Keratinocyte (primary cell): Measurements from ENCODE around the gene TLCD2. TPM values are rescaled to one million over a fixed set of nuclear protein-coding genes. Genes with fewer than 3 reads are reported as not detected.
"Not testable (repeated sequence)": the region's sequence is repeated elsewhere in the genome, so short reads cannot be mapped to it uniquely, and the experiment has no call there.

Experiments used
- DNase-seq: peaks from one replicate; pipeline ENCODE4 v3.0.0-alpha.2; 2011; ENCODE audit warnings: low read depth, missing footprints, low spot score
- FAIRE-seq: peaks from 2 replicates; lab custom pipeline; 2011; peaks lifted over from hg19 to GRCh38; lab: Jason Lieb, UNC
- H2AFZ ChIP-seq: 2 replicates; pipeline ENCODE4 v1.6.0; 2012; ENCODE audit warnings: low read length, control low read depth, inconsistent platforms; ENCODE audit not compliant: control insufficient read depth
- H3K27ac ChIP-seq: 2 replicates; pipeline ENCODE4 v1.5.1; 2011; ENCODE audit warnings: low read length; ENCODE audit not compliant: control insufficient read depth, insufficient read depth
- H3K27me3 ChIP-seq: 3 replicates; pipeline ENCODE4 v1.6.0; 2011; ENCODE audit warnings: low read length; ENCODE audit not compliant: control insufficient read depth, insufficient read depth; ENCODE audit errors: extremely low read depth
- H3K36me3 ChIP-seq, 2 experiments: 2 replicates in 1 of 2; 3 replicates in 1 of 2; pipeline ENCODE4 v1.5.1; 2011; ENCODE audit warnings: low read length in 2 of 2, mild to moderate bottlenecking in 1 of 2; ENCODE audit not compliant: control insufficient read depth in 2 of 2, insufficient read depth in 2 of 2; ENCODE audit errors: extremely low read depth in 1 of 2
- H3K4me1 ChIP-seq: 3 replicates; pipeline ENCODE4 v1.5.1; 2011; ENCODE audit warnings: low read length; ENCODE audit not compliant: control insufficient read depth, insufficient read depth; ENCODE audit errors: extremely low read depth
- H3K4me2 ChIP-seq: 3 replicates; pipeline ENCODE4 v1.6.0; 2011; ENCODE audit warnings: low read depth, low read length; ENCODE audit not compliant: control insufficient read depth, insufficient read depth; ENCODE audit errors: extremely low read depth
- H3K4me3 ChIP-seq, 3 experiments: fragments of 200-600 bp in 1 of 3; sonication (generic) in 1 of 3; 2 replicates in 2 of 3; 3 replicates in 1 of 3; pipeline ENCODE4 v1.5.1; 2011 to 2016; ENCODE audit warnings: low read length in 3 of 3, mild to moderate bottlenecking in 3 of 3, control low read depth in 2 of 3, inconsistent platforms in 1 of 3, low read depth in 1 of 3, mixed read lengths in 1 of 3, mixed run types in 1 of 3, moderate library complexity in 1 of 3; ENCODE audit not compliant: control insufficient read depth in 2 of 3, insufficient read depth in 2 of 3; ENCODE audit errors: extremely low read depth in 1 of 3
- H3K79me2 ChIP-seq: 2 replicates; pipeline ENCODE4 v1.6.0; 2012; ENCODE audit warnings: low read length; ENCODE audit not compliant: control insufficient read depth, insufficient read depth
- H3K9ac ChIP-seq: 3 replicates; pipeline ENCODE4 v1.6.0; 2011; ENCODE audit warnings: low read length; ENCODE audit not compliant: control insufficient read depth, insufficient read depth; ENCODE audit errors: extremely low read depth
- H3K9me1 ChIP-seq: 3 replicates; pipeline ENCODE4 v1.6.0; 2011; ENCODE audit warnings: low read length; ENCODE audit not compliant: control insufficient read depth, insufficient read depth; ENCODE audit errors: extremely low read depth
- H3K9me3 ChIP-seq: 2 replicates; pipeline ENCODE4 v1.5.1; 2012; ENCODE audit warnings: low read depth, low read length; ENCODE audit not compliant: control insufficient read depth
- H4K20me1 ChIP-seq: 3 replicates; pipeline ENCODE4 v1.6.0; 2011; ENCODE audit warnings: low read length; ENCODE audit not compliant: control insufficient read depth, insufficient read depth; ENCODE audit errors: extremely low read depth
- CTCF ChIP-seq, 3 experiments: IDR thresholded peaks in 1 of 3; conservative IDR thresholded peaks in 1 of 3; optimal IDR thresholded peaks in 1 of 3; 2 replicates in 2 of 3; 3 replicates in 1 of 3; pipeline versions ENCODE3 to v1.5.1; 2011; ENCODE audit warnings: low read length in 3 of 3, mild to moderate bottlenecking in 3 of 3, moderate library complexity in 2 of 3, control low read depth in 1 of 3, inconsistent platforms in 1 of 3; ENCODE audit not compliant: insufficient read depth in 2 of 3; ENCODE audit errors: extremely low read depth in 1 of 3
- EZH2 ChIP-seq: IDR thresholded peaks from one replicate; pipeline ENCODE4 v1.6.1; 2012; ENCODE audit warnings: inconsistent platforms, mild to moderate bottlenecking, low read length, moderate library complexity
- dilution Hi-C: fragments of 300-500 bp; cut with MboI; formaldehyde crosslinking; loops from one replicate; pipeline ENCODE4 v1.7.0; 2020; ENCODE audit warnings: low sequenced_read_pairs; ENCODE audit not compliant: extremely low pct_ligation_motif_present
- polyA plus RNA-seq, 5 experiments: library from polyadenylated mRNA; depleted of rRNA in 3 of 5; stranded (reverse) in 3 of 5; stranded (forward) in 1 of 5; unstranded in 1 of 5; fragments of >200 nt; gene quantifications; 1 replicate in 1 of 5; 2 replicates in 3 of 5; 3 replicates in 1 of 5; pipeline versions ENCODE4 v1.2.1 to v1.2.3, GENCODE V29; 2011 to 2012; ENCODE audit warnings: missing spikeins in 2 of 5, low read depth in 1 of 5, low replicate concordance in 1 of 5

Gene TLCD2
- polyA plus RNA-seq, 1 donor (not counting 4 experiments of a cell fraction or from before 2014, with no cell fraction given), result 0.75 TPM

- H3K79me2 ChIP-seq, result no peaks in the 10 kb centered on the region
- H3K9me1 ChIP-seq, result no peaks in the 10 kb centered on the region
- FAIRE-seq (no peak), DNase-seq (no peak)
- H4K20me1 ChIP-seq, result no peaks in the 10 kb centered on the region
- no peaks in the 10 kb centered on the region for H3K4me1 ChIP-seq
- no peak overlapping the region for H2AFZ ChIP-seq
- no peak overlapping the region for H3K9ac ChIP-seq
- H3K27ac ChIP-seq, result no peak overlapping the region
- H3K9me3 ChIP-seq, result no peaks in the 10 kb centered on the region
- no peak overlapping the region for H3K4me2 ChIP-seq
- H3K27me3 ChIP-seq, result no peaks in the 10 kb centered on the region
- TF ChIP-seq EZH2, result no peak
- no peak for TF ChIP-seq CTCF (optimal IDR thresholded peaks at IDR 0.05 in 1 of 3, IDR thresholded peaks at IDR 0.05 in 1 of 3, conservative IDR thresholded peaks at IDR 0.05 in 1 of 3; ENCODE audit: extremely low read depth in 1 of 3, insufficient read depth in 2 of 3, low read length in 3 of 3)
- H3K4me3 ChIP-seq, result no peak overlapping the region
- H3K36me3 ChIP-seq, result no peaks in the 10 kb centered on the region
- dilution Hi-C loops, result no loop called here
Observed at GRCh38 chr17:1690544-1691221, 19.5 kb downstream of the TLCD2 start.

GRCh38 chr17:1688405-1688804, 21.8 kb downstream of the TLCD2 start:
- dilution Hi-C loops, H3K36me3 ChIP-seq, FAIRE-seq, H3K4me1 ChIP-seq, H3K9me1 ChIP-seq, H3K9ac ChIP-seq, H3K4me3 ChIP-seq, DNase-seq, H3K27me3 ChIP-seq, H3K27ac ChIP-seq, H2AFZ ChIP-seq, H4K20me1 ChIP-seq, H3K4me2 ChIP-seq, H3K9me3 ChIP-seq: not testable (repeated sequence)
- H3K79me2 ChIP-seq, result peaks cover 12% of the 10 kb centered on the region

GRCh38 chr17:1686086-1686485, 24.1 kb downstream of the TLCD2 start:
- Histone ChIP-seq H3K4me2 (no peak overlapping the region), H2AFZ (no peak overlapping the region), H3K27ac (no peak overlapping the region), H3K27me3 (no peaks in the 10 kb centered on the region), H3K79me2 (peaks cover 30% of the 10 kb centered on the region), H3K9me1 (peaks cover 2% of the 10 kb centered on the region), H4K20me1 (peaks cover 13% of the 10 kb centered on the region), H3K36me3 (peaks cover 11 to 19% of the 10 kb centered on the region in 2 experiments), H3K9ac (no peak overlapping the region), H3K4me3 (no peak overlapping the region), H3K9me3 (no peaks in the 10 kb centered on the region), H3K4me1 (peaks cover 11% of the 10 kb centered on the region)
- no peak for TF ChIP-seq EZH2
- TF ChIP-seq CTCF (optimal IDR thresholded peaks at IDR 0.05 in 1 of 3, IDR thresholded peaks at IDR 0.05 in 1 of 3, conservative IDR thresholded peaks at IDR 0.05 in 1 of 3; ENCODE audit: extremely low read depth in 1 of 3, insufficient read depth in 2 of 3, low read length in 3 of 3), result no peak
- DNase-seq, result no peak
- dilution Hi-C loops, result no loop called here
- FAIRE-seq, result no peak
